ENCODE results near the gene PTPRR. TPM values are rescaled to one million over a fixed set of nuclear protein-coding genes. Genes with fewer than 3 reads are reported as not detected.

Gene PTPRR
- total and polyA plus RNA-seq, 2 donors (not counting 3 experiments of a cell fraction or from before 2014, with no cell fraction given) = 0.46 to 1.1 TPM

DNA sequence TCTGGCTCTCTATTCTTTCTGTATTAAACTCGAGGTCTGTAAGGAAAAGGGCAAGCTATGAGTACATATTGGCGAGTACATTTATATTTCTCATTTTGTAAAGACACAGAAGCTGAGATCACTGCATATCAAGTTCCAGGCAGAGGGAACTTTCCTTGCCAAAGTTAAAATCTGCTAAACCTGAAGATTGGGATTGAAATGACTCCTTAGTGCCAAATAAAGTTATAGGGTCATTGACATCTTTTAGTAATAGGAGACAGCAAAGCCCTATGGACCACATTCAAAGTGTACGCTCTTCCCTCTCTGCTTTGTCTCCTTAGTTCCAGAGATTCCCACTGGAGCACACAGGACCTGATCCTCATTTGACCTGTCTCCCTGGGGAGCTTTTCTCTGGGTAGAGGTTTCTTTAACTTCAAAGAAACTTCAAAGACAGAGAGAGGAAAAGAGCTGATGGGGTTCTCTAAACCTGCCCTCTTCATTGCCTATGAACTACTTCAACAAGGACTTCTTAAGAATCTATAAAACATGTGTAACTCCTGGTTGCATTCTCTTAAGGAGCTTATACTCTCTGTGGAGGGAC lies 42.6 kb upstream of the PTPRR start:
- no peak for FAIRE-seq

More for the DNA sequence above, 42.6 kb upstream of the PTPRR start:
- CTCF ChIA-PET = no interaction called here
- Histone ChIP-seq H3K36me3 (ENCODE audit: control insufficient read depth in 2 of 2, extremely low read depth in 1 of 2, insufficient read depth in 2 of 2, low read length in 2 of 2) (no peaks in the 10 kb centered on the region), H3K79me2 (ENCODE audit: control insufficient read depth, insufficient read depth, low read length) (no peaks in the 10 kb centered on the region), H3K27me3 (ENCODE audit: control insufficient read depth in 2 of 2, insufficient read depth in 2 of 2, low read length in 2 of 2) (no peaks in the 10 kb centered on the region), H3K4me1 (ENCODE audit: control insufficient read depth, extremely low read depth, insufficient read depth, low read length) (no peaks in the 10 kb centered on the region), H2AFZ (ENCODE audit: low read depth, low read length) (no peak overlapping the region), H4K20me1 (replicated peaks; ENCODE audit: control insufficient read depth, extremely low read depth, insufficient read depth, low read length) (no peaks in the 10 kb centered on the region), H3K4me3 (replicated peaks in 1 of 3; ENCODE audit: insufficient read depth in 1 of 3, low read depth in 1 of 3, low read length in 3 of 3) (no peak overlapping the region), H3K27ac (ENCODE audit: insufficient read depth, low read depth, low read length) (no peak overlapping the region), H3K9me1 (replicated peaks; ENCODE audit: control insufficient read depth, extremely low read depth, insufficient read depth, low read length) (no peaks in the 10 kb centered on the region), H3K9ac (replicated peaks; ENCODE audit: extremely low read depth, insufficient read depth, low read length) (no peak overlapping the region), H3K9me3 (replicated peaks; ENCODE audit: control insufficient read depth, insufficient read depth, low read length) (no peaks in the 10 kb centered on the region), H3K4me2 (ENCODE audit: insufficient read depth, low read length) (no peak overlapping the region)
- dilution Hi-C loops (cut with MboI; ENCODE audit: extremely low pct_ligation_motif_present, low sequenced_read_pairs) = no loop called here
- no peak for TF ChIP-seq MAX (IDR thresholded peaks at IDR 0.05; ENCODE audit: insufficient read depth, insufficient read length)
- TF ChIP-seq FOS (IDR thresholded peaks at IDR 0.05; ENCODE audit: borderline replicate concordance, insufficient read depth, low read length) = no peak
- no peak for TF ChIP-seq GATA2 (IDR thresholded peaks at IDR 0.05; ENCODE audit: insufficient read depth, insufficient read length, low read depth, low read length)
- no peak for TF ChIP-seq JUN (IDR thresholded peaks at IDR 0.05; ENCODE audit: borderline replicate concordance, insufficient read depth, insufficient read length, low read depth)
- TF ChIP-seq CTCF (IDR thresholded peaks at IDR 0.05; ENCODE audit: extremely low read depth in 1 of 2, insufficient read depth in 1 of 2, low read depth in 1 of 2, low read length in 2 of 2) = no peak
- TF ChIP-seq POLR2AphosphoS5 (IDR thresholded peaks at IDR 0.05; ENCODE audit: insufficient read depth, low read depth, low read length) = no peak
- no peak for TF ChIP-seq EZH2 (IDR thresholded peaks at IDR 0.05; ENCODE audit: borderline replicate concordance, low read depth, low read length, severe bottlenecking)
- TF ChIP-seq MYC (IDR thresholded peaks at IDR 0.05; ENCODE audit: low read depth, low read length) = no peak
- no peak for TF ChIP-seq POLR2A (IDR thresholded peaks at IDR 0.05; ENCODE audit: low read depth, low read length)
- intact Hi-C loops (cut with micrococcal nuclease) = no loop called here
- no TSS peak for BruUV-seq (replicated peaks)
- DNase-seq (ENCODE audit: low read depth, low spot score) = no peak
- POLR2A ChIA-PET = no interaction called here
